GM23338 (cell line): Measurements from ENCODE around the gene GRIK4. TPM values are rescaled to one million over a fixed set of nuclear protein-coding genes. Genes with fewer than 3 reads are reported as not detected.

Experiments used
- ATAC-seq: fragments of 200-7000 bp; cut with Tn5 transposase; 3 replicates; pipeline ENCODE4 v1.9.1; 2020
- DNase-seq: peaks from one replicate; pipeline ENCODE4 v3.0.0-alpha.2; 2015; ENCODE audit warnings: low spot score
- H2AFZ ChIP-seq: fragments of 200-600 bp; sonication (generic); 2 replicates; pipeline ENCODE4 v1.8.0; 2016; ENCODE audit warnings: antibody characterized with exemption, mild to moderate bottlenecking, moderate library complexity
- H3F3A ChIP-seq: fragments of 200-600 bp; sonication (generic); replicated peaks from 2 replicates; pipeline ENCODE4 v1.8.0; 2017; ENCODE audit warnings: antibody characterized with exemption, mixed run types, low read depth
- H3K27ac ChIP-seq: fragments of 200-600 bp; sonication (generic); 2 replicates; pipeline ENCODE4 v1.6.1; 2016; ENCODE audit warnings: low read depth
- H3K27me3 ChIP-seq: fragments of 200-600 bp; sonication (generic); 2 replicates; pipeline ENCODE4 v1.8.0; 2016; ENCODE audit warnings: mild to moderate bottlenecking, mixed run types, moderate library complexity; ENCODE audit not compliant: insufficient read depth
- H3K36me3 ChIP-seq: fragments of 200-600 bp; sonication (generic); 2 replicates; pipeline ENCODE4 v1.8.0; 2016; ENCODE audit warnings: mild to moderate bottlenecking; ENCODE audit not compliant: insufficient read depth
- H3K4me1 ChIP-seq: fragments of 200-600 bp; sonication (generic); 2 replicates; pipeline ENCODE4 v1.8.0; 2016; ENCODE audit warnings: mild to moderate bottlenecking, moderate library complexity; ENCODE audit not compliant: insufficient read depth
- H3K4me2 ChIP-seq: fragments of 200-600 bp; sonication (generic); 2 replicates; pipeline ENCODE4 v1.7.1; 2017; ENCODE audit warnings: mixed run types
- H3K4me3 ChIP-seq: fragments of 200-600 bp; sonication (generic); 2 replicates; pipeline ENCODE4 v1.6.1; 2016; ENCODE audit warnings: mixed run types
- H3K79me2 ChIP-seq: fragments of 200-600 bp; sonication (generic); replicated peaks from 2 replicates; pipeline ENCODE4 v1.8.0; 2017; ENCODE audit warnings: mild to moderate bottlenecking; ENCODE audit not compliant: insufficient read depth
- H3K9me2 ChIP-seq: fragments of 200-600 bp; sonication (generic); 2 replicates; pipeline ENCODE4 v1.8.0; 2017; ENCODE audit not compliant: insufficient read depth
- H4K20me1 ChIP-seq: fragments of 200-600 bp; sonication (generic); replicated peaks from 2 replicates; pipeline ENCODE4 v1.8.0; 2017; ENCODE audit warnings: mild to moderate bottlenecking; ENCODE audit not compliant: insufficient read depth
- H3K27ac Mint-ChIP-seq: 2 replicates; pipeline ENCODE4 v1.8.0; 2020; ENCODE audit warnings: inconsistent platforms, mild to moderate bottlenecking, moderate library complexity, mixed read lengths
- H3K27me3 Mint-ChIP-seq: 3 replicates; pipeline ENCODE4 v1.8.0; 2022; ENCODE audit warnings: low read depth, mild to moderate bottlenecking, moderate library complexity, mixed read lengths, inconsistent platforms; ENCODE audit not compliant: insufficient read depth, poor library complexity
- H3K36me3 Mint-ChIP-seq: 3 replicates; pipeline ENCODE4 v1.8.0; 2021; ENCODE audit warnings: low read depth, mild to moderate bottlenecking, inconsistent platforms, moderate library complexity, mixed read lengths
- H3K4me1 Mint-ChIP-seq: 3 replicates; pipeline ENCODE4 v1.8.0; 2020; ENCODE audit warnings: mild to moderate bottlenecking, inconsistent platforms, mixed read lengths
- H3K4me3 Mint-ChIP-seq: 3 replicates; pipeline ENCODE4 v1.8.0; 2021; ENCODE audit warnings: moderate library complexity, mild to moderate bottlenecking, inconsistent platforms, mixed read lengths
- H3K9me3 Mint-ChIP-seq: 3 replicates; pipeline ENCODE4 v1.8.0; 2020; ENCODE audit warnings: moderate library complexity, mild to moderate bottlenecking, inconsistent platforms, mixed read lengths
- CREB1 ChIP-seq: fragments of 250-450 bp; sonication (Bioruptor Pico); IDR thresholded peaks from 2 replicates; pipeline ENCODE4 v1.5.0; 2020; ENCODE audit warnings: low read depth, mild to moderate bottlenecking, moderate library complexity
- EZH2 ChIP-seq: fragments of 200-600 bp; sonication (generic); IDR thresholded peaks from one replicate; pipeline ENCODE4 v1.8.0; 2017; ENCODE audit warnings: antibody characterized with exemption, mild to moderate bottlenecking, low read depth; ENCODE audit not compliant: unreplicated experiment
- JUNB ChIP-seq: IDR thresholded peaks from one replicate; pipeline ENCODE4 v1.6.1; 2016; ENCODE audit warnings: antibody characterized with exemption; ENCODE audit not compliant: unreplicated experiment
- NANOG ChIP-seq: IDR thresholded peaks from 2 replicates; pipeline ENCODE4 v1.6.1; 2016; ENCODE audit warnings: antibody characterized with exemption, borderline replicate concordance
- POLR2AphosphoS5 ChIP-seq: IDR thresholded peaks from 2 replicates; pipeline ENCODE4 v1.6.1; 2016; ENCODE audit warnings: antibody characterized with exemption, low read depth
- ZNF114 ChIP-seq: fragments of 250-450 bp; sonication (Bioruptor Pico); IDR thresholded peaks from 2 replicates; pipeline ENCODE4 v1.5.0; 2020; ENCODE audit warnings: mild to moderate bottlenecking, moderate library complexity
- ZNF331 ChIP-seq: fragments of 250-450 bp; sonication (Bioruptor Pico); IDR thresholded peaks from 2 replicates; pipeline ENCODE4 v1.5.0; 2020; ENCODE audit warnings: low read depth, mild to moderate bottlenecking, moderate library complexity
- polyA plus RNA-seq: library from polyadenylated mRNA; unstranded; fragments of >200 nt; fragmentation: Nextera tagmentation; extraction: Ambion mirVana; gene quantifications from 2 replicates; pipeline ENCODE4 v1.2.1, GENCODE V29; 2016
- total RNA-seq: library from RNA; depleted of rRNA; stranded (reverse); fragments of >200 nt; shearing (Covaris generic); gene quantifications from 2 replicates; pipeline ENCODE4 v1.2.3, GENCODE V29; 2014
- TF ChIP-seq, protein P1 (sequence below), 2 experiments: fragments of 200-600 bp in 1 of 2; sonication (generic) in 1 of 2; conservative IDR thresholded peaks; 2 replicates each; pipeline versions ENCODE4 v1.5.1 to v1.6.1; 2016 to 2017; ENCODE audit warnings: antibody characterized with exemption in 2 of 2, low read depth in 2 of 2, mild to moderate bottlenecking in 2 of 2, moderate library complexity in 1 of 2
- TF ChIP-seq, protein P2 (sequence below): IDR thresholded peaks from 2 replicates; pipeline ENCODE4 v1.6.1; 2016; ENCODE audit warnings: antibody characterized with exemption
- TF ChIP-seq, protein P3 (sequence below): fragments of 250-450 bp; sonication (Bioruptor Pico); IDR thresholded peaks from 2 replicates; pipeline ENCODE4 v1.5.0; 2020; ENCODE audit warnings: mild to moderate bottlenecking, moderate library complexity

The GRIK4 gene
- total and polyA plus RNA-seq, 2 experiments from 2014 or later, result 0.63 to 2.2 TPM

DNA sequence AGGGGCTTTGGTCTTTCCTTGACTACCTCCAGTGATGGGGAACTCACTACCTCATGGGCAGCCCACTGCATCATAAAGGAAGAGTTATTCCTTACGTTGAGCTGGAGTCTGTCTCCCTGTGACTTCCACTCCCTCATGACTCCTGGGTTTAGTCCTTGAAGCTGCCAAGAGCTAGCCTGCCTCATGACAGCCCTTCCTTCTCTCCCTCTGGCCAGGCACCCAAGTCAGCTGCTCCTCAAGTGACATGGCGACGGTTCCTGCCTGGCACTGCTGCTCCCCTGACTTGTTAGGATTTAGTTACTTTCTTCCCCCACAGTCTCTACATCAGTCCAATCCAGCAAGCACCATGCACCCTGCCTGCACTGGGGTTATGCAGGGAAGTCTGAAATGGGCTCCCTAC is 316.3 kb downstream of the GRIK4 start:
- H3K36me3 Mint-ChIP-seq, result no peaks in the 10 kb centered on the region
- peaks cover 4% of the 10 kb centered on the region; the same call in 2 of the 3 replicates for H3K4me1 Mint-ChIP-seq
- no peak overlapping the region for H3K27ac ChIP-seq
- H3K4me2 ChIP-seq, result no peak overlapping the region
- no peak for ATAC-seq
- H3K36me3 ChIP-seq, result no peaks in the 10 kb centered on the region
- peaks cover 3% of the 10 kb centered on the region for H3K27me3 Mint-ChIP-seq
- no peaks in the 10 kb centered on the region for H3F3A ChIP-seq
- TF ChIP-seq CREB1 (CRISPR knock-in tag) (no peak), POLR2AphosphoS5 (no peak), NANOG (no peak)
- H3K4me1 ChIP-seq, result no peaks in the 10 kb centered on the region
- no peak overlapping the region for H3K27ac Mint-ChIP-seq
- no peaks in the 10 kb centered on the region for H3K79me2 ChIP-seq
- no peaks in the 10 kb centered on the region for H3K27me3 ChIP-seq
- no peaks in the 10 kb centered on the region for H3K9me3 Mint-ChIP-seq
- H3K4me3 Mint-ChIP-seq, result no peak overlapping the region
- no peak for DNase-seq
- H2AFZ ChIP-seq, result no peak overlapping the region
- H3K9me2 ChIP-seq, result no peaks in the 10 kb centered on the region
- H3K4me3 ChIP-seq, result no peak overlapping the region
- no peaks in the 10 kb centered on the region for H4K20me1 ChIP-seq

DNA sequence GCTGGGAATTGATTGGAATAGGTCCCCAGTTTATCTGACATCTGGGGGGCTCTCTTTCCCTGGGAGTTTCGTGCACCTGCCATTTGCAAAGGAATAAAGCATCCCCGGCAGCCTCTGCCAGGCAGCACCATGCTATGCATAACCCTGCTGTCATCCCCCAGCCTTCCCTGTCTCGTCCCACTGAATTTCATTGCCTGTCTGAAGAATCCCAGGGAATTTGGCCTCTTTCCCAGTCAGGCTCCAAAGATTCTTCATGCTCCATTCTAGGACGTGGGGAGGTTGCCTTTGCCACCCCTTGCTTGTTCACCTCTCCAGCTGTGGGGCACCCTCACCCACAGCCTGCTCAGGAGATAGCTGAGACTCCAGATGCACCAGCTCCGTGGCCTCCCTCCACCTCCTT is 317.3 kb downstream of the GRIK4 start:
- H2AFZ ChIP-seq, result no peak overlapping the region
- no peaks in the 10 kb centered on the region for H3K27me3 ChIP-seq
- no peak for ATAC-seq
- H3K4me3 ChIP-seq, result no peak overlapping the region
- DNase-seq, result no peak
- Mint-ChIP-seq H3K9me3 (no peaks in the 10 kb centered on the region), H3K36me3 (no peaks in the 10 kb centered on the region), H3K4me1 (peaks cover 7% of the 10 kb centered on the region), H3K27me3 (peaks cover 8% of the 10 kb centered on the region), H3K4me3 (no peak overlapping the region), H3K27ac (no peak overlapping the region)
- no peaks in the 10 kb centered on the region for H4K20me1 ChIP-seq
- no peaks in the 10 kb centered on the region for H3K9me2 ChIP-seq
- no peaks in the 10 kb centered on the region for H3F3A ChIP-seq
- H3K79me2 ChIP-seq, result no peaks in the 10 kb centered on the region
- no peaks in the 10 kb centered on the region for H3K4me1 ChIP-seq
- no peaks in the 10 kb centered on the region for H3K36me3 ChIP-seq
- H3K4me2 ChIP-seq, result no peak overlapping the region
- no peak overlapping the region for H3K27ac ChIP-seq
- TF ChIP-seq ZNF114 (no peak), ZNF331 (CRISPR knock-in tag) (no peak), JUNB (no peak), CREB1 (CRISPR knock-in tag) (no peak), EZH2 (no peak), POLR2AphosphoS5 (no peak)
- TF ChIP-seq, protein P1, sequence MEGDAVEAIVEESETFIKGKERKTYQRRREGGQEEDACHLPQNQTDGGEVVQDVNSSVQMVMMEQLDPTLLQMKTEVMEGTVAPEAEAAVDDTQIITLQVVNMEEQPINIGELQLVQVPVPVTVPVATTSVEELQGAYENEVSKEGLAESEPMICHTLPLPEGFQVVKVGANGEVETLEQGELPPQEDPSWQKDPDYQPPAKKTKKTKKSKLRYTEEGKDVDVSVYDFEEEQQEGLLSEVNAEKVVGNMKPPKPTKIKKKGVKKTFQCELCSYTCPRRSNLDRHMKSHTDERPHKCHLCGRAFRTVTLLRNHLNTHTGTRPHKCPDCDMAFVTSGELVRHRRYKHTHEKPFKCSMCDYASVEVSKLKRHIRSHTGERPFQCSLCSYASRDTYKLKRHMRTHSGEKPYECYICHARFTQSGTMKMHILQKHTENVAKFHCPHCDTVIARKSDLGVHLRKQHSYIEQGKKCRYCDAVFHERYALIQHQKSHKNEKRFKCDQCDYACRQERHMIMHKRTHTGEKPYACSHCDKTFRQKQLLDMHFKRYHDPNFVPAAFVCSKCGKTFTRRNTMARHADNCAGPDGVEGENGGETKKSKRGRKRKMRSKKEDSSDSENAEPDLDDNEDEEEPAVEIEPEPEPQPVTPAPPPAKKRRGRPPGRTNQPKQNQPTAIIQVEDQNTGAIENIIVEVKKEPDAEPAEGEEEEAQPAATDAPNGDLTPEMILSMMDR (conservative IDR thresholded peaks at IDR 0.05; ENCODE audit: low read depth in 2 of 2), result no peak
- TF ChIP-seq, protein P2, sequence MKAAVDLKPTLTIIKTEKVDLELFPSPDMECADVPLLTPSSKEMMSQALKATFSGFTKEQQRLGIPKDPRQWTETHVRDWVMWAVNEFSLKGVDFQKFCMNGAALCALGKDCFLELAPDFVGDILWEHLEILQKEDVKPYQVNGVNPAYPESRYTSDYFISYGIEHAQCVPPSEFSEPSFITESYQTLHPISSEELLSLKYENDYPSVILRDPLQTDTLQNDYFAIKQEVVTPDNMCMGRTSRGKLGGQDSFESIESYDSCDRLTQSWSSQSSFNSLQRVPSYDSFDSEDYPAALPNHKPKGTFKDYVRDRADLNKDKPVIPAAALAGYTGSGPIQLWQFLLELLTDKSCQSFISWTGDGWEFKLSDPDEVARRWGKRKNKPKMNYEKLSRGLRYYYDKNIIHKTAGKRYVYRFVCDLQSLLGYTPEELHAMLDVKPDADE, result no peak
- TF ChIP-seq, protein P3, sequence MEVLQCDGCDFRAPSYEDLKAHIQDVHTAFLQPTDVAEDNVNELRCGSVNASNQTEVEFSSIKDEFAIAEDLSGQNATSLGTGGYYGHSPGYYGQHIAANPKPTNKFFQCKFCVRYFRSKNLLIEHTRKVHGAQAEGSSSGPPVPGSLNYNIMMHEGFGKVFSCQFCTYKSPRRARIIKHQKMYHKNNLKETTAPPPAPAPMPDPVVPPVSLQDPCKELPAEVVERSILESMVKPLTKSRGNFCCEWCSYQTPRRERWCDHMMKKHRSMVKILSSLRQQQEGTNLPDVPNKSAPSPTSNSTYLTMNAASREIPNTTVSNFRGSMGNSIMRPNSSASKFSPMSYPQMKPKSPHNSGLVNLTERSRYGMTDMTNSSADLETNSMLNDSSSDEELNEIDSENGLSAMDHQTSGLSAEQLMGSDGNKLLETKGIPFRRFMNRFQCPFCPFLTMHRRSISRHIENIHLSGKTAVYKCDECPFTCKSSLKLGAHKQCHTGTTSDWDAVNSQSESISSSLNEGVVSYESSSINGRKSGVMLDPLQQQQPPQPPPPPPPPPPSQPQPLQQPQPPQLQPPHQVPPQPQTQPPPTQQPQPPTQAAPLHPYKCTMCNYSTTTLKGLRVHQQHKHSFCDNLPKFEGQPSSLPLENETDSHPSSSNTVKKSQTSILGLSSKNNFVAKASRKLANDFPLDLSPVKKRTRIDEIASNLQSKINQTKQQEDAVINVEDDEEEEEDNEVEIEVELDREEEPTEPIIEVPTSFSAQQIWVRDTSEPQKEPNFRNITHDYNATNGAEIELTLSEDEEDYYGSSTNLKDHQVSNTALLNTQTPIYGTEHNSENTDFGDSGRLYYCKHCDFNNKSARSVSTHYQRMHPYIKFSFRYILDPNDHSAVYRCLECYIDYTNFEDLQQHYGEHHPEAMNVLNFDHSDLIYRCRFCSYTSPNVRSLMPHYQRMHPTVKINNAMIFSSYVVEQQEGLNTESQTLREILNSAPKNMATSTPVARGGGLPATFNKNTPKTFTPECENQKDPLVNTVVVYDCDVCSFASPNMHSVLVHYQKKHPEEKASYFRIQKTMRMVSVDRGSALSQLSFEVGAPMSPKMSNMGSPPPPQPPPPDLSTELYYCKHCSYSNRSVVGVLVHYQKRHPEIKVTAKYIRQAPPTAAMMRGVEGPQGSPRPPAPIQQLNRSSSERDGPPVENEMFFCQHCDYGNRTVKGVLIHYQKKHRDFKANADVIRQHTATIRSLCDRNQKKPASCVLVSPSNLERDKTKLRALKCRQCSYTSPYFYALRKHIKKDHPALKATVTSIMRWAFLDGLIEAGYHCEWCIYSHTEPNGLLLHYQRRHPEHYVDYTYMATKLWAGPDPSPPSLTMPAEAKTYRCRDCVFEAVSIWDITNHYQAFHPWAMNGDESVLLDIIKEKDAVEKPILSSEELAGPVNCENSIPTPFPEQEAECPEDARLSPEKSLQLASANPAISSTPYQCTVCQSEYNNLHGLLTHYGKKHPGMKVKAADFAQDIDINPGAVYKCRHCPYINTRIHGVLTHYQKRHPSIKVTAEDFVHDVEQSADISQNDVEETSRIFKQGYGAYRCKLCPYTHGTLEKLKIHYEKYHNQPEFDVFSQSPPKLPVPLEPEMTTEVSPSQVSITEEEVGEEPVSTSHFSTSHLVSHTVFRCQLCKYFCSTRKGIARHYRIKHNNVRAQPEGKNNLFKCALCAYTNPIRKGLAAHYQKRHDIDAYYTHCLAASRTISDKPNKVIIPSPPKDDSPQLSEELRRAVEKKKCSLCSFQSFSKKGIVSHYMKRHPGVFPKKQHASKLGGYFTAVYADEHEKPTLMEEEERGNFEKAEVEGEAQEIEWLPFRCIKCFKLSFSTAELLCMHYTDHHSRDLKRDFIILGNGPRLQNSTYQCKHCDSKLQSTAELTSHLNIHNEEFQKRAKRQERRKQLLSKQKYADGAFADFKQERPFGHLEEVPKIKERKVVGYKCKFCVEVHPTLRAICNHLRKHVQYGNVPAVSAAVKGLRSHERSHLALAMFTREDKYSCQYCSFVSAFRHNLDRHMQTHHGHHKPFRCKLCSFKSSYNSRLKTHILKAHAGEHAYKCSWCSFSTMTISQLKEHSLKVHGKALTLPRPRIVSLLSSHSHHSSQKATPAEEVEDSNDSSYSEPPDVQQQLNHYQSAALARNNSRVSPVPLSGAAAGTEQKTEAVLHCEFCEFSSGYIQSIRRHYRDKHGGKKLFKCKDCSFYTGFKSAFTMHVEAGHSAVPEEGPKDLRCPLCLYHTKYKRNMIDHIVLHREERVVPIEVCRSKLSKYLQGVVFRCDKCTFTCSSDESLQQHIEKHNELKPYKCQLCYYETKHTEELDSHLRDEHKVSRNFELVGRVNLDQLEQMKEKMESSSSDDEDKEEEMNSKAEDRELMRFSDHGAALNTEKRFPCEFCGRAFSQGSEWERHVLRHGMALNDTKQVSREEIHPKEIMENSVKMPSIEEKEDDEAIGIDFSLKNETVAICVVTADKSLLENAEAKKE (CRISPR knock-in tag), result no peak
